Sigmoid colon (tissue), 4 donors: ENCODE data around the gene SLC46A2.

ENCODE experiments used
- EP300 ChIP-seq, 4 donors: sonication (generic); formaldehyde crosslinking; IDR thresholded peaks; one replicate each; pipeline ENCODE4 v1.6.1; 2017; ENCODE audit warnings: antibody characterized with exemption in 4 of 4
- TF ChIP-seq, protein P1 (sequence below), 4 experiments: fragments of 450-650 bp in 3 of 4; fragments of 200-600 bp in 1 of 4; IDR thresholded peaks; one replicate each; pipeline ENCODE4 v1.5.1; 2016 to 2019; ENCODE audit warnings: antibody characterized with exemption in 4 of 4, mild to moderate bottlenecking in 3 of 4, moderate library complexity in 2 of 4

DNA sequence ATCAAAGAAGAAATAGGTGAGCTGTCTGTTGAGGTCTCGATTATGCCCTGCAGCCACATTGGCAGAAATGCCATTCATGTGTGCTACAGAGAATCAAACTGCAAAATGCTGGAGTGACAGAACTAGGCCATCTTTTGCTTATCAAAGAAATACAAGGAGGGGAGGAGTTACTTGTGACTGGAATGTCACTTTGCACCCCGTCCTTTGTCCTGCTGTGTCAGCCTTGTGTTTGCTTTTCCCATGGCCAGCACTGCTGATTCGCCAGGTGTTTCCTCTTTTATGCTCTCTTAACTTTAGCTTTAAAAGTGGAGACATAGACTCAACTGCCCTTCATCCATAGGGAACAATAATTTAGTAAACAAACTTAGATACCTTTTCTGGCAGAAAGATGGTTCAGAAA lies 54.3 kb downstream of the SLC46A2 start:
- TF ChIP-seq, protein P1, sequence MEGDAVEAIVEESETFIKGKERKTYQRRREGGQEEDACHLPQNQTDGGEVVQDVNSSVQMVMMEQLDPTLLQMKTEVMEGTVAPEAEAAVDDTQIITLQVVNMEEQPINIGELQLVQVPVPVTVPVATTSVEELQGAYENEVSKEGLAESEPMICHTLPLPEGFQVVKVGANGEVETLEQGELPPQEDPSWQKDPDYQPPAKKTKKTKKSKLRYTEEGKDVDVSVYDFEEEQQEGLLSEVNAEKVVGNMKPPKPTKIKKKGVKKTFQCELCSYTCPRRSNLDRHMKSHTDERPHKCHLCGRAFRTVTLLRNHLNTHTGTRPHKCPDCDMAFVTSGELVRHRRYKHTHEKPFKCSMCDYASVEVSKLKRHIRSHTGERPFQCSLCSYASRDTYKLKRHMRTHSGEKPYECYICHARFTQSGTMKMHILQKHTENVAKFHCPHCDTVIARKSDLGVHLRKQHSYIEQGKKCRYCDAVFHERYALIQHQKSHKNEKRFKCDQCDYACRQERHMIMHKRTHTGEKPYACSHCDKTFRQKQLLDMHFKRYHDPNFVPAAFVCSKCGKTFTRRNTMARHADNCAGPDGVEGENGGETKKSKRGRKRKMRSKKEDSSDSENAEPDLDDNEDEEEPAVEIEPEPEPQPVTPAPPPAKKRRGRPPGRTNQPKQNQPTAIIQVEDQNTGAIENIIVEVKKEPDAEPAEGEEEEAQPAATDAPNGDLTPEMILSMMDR (IDR thresholded peaks at IDR 0.05), result no peak
- no peak for TF ChIP-seq EP300 (IDR thresholded peaks at IDR 0.05)
